ENCODE data around the gene CSPG4.

DNA sequence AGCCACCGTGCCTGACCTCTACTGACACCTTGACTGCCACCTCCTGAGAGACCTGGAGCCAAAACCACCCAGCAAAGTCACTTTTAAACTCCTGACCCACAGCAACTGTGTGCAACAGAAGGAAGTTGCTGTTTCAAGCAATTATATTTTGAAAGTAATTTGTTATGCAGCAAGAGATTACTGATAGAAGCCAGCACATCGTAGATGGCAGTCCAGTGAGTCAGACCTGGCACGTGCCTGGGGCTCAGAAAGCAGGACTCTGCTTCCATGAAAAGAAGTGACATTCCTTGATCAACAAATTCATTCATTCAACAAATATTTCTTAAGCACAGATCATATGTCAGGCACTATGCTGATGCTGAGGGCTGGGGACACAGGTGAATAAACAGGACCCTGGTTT, 5.7 kb upstream of the CSPG4 start:
- TF ChIP-seq, protein P1, sequence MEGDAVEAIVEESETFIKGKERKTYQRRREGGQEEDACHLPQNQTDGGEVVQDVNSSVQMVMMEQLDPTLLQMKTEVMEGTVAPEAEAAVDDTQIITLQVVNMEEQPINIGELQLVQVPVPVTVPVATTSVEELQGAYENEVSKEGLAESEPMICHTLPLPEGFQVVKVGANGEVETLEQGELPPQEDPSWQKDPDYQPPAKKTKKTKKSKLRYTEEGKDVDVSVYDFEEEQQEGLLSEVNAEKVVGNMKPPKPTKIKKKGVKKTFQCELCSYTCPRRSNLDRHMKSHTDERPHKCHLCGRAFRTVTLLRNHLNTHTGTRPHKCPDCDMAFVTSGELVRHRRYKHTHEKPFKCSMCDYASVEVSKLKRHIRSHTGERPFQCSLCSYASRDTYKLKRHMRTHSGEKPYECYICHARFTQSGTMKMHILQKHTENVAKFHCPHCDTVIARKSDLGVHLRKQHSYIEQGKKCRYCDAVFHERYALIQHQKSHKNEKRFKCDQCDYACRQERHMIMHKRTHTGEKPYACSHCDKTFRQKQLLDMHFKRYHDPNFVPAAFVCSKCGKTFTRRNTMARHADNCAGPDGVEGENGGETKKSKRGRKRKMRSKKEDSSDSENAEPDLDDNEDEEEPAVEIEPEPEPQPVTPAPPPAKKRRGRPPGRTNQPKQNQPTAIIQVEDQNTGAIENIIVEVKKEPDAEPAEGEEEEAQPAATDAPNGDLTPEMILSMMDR (IDR thresholded peaks at IDR 0.05): no peak
- no peak for TF ChIP-seq POLR2A (IDR thresholded peaks at IDR 0.05)
- TF ChIP-seq POLR2AphosphoS5 (IDR thresholded peaks at IDR 0.05): no peak

Data from breast epithelium (tissue), 3 donors.